GM12872 (cell line): Measurements from ENCODE around the gene GSAP.

Experiments
- CTCF ChIP-seq: IDR thresholded peaks from 3 replicates; pipeline ENCODE4 v1.5.1; 2011; ENCODE audit warnings: low read depth, mild to moderate bottlenecking, low read length, moderate library complexity; ENCODE audit not compliant: insufficient read depth

Gene GSAP

GRCh38 chr7:77450054-77450453, 33.9 kb upstream of the GSAP start:
- TF ChIP-seq CTCF, result no peak

DNA sequence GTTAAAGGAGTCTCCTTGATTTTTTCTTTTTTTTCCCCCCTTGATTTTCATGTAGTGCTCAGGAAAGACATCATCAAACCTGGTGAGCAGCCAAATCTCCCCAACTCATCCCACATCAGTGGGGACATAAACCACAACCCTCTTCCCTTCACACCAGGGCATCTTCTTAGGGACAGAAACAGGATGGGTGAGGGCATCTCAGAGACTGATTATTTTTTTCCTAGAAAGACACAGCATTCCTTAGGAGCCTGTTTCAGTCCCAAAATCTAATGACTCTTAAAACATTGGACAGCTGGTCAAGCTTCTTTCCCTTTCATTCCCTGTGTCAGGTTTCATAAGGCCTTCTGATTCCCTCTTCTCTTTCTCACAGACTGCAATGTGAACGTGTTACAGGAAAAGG, 31.5 kb upstream of the GSAP start:
- TF ChIP-seq CTCF, result no peak

DNA sequence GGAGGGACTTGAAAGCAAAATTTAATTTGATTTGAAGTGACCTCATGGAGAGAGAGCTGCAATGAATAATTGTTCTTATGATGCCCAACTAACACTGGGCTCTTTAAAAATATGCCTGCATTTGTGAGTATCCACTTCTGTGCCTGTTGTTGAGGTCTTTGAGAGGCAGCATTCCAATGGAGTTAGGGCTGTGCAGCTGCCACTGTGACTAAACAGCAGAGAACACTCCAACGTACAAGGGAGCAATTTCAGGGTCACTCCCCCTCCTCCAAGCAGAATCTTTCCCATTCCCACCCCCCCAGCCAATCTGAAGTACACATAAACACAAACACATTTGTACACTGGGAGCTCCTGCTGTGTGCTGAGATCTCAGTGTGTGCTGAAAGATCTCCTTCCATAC, 28.0 kb upstream of the GSAP start:
- no peak for TF ChIP-seq CTCF

GRCh38 chr7:77443042-77443441, 26.9 kb upstream of the GSAP start:
- no peak for TF ChIP-seq CTCF

DNA sequence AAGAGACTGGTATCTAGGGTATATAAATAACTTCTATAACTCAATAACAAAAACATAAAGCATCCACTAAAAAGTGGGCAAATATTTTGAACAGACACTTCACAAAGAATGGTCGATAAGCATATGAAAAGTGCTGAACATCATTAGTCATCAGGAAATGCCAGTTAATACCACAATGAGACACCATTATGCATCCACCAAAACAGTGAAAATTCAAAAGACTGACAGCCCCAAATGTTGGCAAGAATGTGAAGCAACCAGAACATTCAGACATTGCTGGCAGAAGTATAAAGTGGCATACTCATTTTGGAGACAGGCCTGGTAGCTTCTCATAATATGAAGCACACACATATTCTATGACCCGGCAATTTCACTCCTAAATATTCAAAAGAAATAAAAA, 26.5 kb upstream of the GSAP start:
- no peak for TF ChIP-seq CTCF

- no peak for TF ChIP-seq CTCF
Observed at GRCh38 chr7:77441046-77441445, 24.9 kb upstream of the GSAP start.

- no peak for TF ChIP-seq CTCF
Observed at GRCh38 chr7:77439572-77439971, 23.4 kb upstream of the GSAP start.

GRCh38 chr7:77438131-77438530, 22.0 kb upstream of the GSAP start:
- no peak for TF ChIP-seq CTCF
